OCI-M2 (cell line): ENCODE measurements around the gene PPP6R2.

ENCODE experiments used
- DNase-seq: peaks from one replicate; lab custom pipeline; 2025; ENCODE audit not compliant: unreplicated experiment; lab: John Stamatoyannopoulos, UW

PPP6R2 gene

DNA sequence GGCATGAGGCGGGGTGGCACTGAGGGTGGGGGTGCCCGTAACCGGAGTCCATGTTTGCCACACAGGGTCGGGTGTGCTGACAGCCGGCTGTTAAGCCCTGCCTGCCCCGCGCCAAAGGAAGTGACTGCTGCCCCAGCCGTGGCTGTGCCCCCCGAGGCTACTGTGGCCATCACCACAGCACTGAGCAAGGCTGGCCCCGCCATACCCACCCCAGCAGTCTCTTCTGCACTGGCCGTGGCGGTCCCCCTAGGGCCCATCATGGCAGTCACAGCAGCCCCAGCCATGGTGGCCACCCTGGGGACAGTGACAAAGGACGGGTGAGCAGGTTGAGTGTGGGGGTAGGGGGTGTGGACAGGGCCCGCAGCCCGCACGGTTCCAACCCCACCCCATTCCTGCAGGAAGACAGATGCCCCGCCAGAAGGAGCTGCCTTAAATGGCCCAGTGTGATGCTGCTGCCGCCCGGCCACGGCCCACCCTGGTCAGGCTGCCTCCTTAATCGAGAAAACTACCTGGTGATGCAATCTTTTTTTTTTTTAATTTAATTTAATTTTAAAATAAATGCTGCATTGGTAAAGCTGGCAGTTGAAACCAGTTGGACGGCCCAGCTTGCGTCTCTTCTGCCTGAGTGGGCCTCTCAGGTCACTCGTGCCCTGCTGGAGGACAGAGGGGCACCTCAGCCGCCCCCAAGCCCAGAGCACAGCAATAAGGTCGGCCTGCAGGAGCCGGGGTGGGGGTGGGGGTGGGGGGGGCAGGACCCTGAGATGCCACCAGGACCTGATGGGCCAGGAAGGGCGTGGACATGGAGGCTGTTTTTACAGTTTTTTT lies 100.9 kb downstream of the PPP6R2 start:
- no peak for DNase-seq

DNA sequence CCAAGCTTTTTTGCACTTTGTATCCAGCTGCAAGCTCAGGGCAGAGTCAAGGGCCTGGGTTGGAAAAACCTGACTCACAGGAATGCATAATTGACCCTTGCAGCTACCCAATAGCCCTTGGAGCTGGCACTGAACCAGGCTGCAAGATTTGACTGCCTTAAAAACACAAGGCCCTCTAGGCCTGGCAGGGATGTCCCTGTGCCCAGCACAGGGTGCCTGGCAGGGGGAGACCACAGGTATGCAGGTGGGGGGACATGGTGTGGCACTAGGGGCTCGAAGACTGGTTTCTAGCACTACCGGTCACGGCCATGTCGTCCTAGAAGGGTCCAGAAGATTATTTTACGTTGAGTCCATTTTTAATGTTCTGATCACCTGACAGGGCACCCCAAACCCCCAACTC lies 101.5 kb downstream of the PPP6R2 start:
- DNase-seq, result no peak

DNA sequence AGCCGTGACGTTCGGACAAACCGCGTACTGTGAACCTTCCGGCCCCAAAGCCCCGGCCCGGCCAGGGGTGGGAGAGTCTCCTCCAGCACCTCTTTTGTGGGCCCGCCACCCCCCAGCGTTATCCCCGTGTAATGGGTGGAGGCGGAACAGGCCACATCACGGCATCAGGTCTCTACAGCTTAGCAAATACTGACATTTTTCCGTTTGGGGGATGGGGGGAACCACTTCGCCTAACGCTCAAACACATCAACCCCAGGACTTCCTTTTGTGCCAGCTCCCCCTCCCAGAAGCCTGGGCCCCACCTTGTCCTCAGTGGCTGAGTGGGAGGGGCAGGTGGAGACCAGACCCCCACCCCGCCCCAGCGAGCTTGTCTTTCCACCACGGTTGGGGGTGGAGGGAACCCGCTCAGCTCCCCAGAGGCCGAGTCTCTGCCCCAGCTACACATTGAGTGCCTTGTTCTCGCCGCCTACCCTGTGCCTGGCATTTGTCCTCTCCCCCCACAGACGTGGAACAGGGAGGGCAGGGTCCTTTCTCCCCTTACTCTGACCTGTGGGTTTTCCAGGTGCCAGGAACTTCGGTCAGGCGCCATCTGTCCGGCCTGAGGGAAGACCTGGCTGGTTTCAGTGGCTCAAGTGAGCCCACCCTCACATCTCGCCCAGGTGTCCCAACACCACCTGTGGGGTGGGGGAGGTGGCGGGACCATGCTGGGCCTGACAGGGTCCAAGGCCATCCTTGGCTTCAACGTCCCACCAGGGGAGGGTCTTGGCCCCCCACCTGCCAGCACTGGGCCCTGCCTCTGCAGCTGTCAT lies 102.1 kb downstream of the PPP6R2 start:
- no peak for DNase-seq

DNA sequence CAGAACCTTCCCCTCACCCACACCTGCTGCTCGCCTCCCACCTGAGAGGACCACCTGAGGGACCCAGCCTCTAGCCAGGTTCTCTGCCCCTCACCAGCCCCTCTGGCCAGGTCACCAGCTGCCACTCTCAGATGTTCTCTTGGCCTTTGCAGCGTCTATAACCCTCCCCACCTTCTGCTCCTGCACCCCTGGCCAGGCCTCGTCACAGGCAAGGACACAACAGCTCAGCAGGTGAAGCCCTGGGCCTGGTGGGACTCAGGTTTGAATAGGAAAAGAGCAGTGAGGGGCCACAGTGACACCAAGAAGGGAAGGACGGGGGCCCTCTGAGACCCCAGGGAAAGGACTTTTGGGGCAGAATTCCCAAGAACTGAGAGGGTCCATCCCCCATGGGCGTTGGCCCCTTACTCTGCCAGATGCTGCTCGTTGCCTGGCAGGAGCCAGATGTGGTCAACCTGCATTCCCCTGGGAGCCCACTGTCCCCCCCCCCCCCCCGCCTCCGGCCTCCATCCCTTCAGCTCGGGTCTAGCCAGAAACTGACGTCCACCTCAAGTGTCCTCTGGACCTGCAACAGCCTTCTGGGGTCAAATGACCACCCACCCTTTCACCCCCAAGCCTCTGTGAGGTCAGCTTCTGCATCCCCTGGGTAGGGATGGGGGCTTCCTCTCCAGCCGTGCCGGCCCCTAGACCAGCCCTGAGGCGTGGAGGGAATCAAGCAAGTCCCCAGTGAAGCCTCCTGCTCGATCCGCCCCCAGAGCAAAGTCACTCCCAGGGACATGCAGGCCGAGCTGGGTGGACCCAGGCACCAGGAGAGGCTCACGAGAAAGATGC lies 103.0 kb downstream of the PPP6R2 start:
- DNase-seq, result no peak

- DNase-seq, result no peak
Observed at GRCh38 chr22:50446708-50447575, 103.8 kb downstream of the PPP6R2 start.

- no peak for DNase-seq
Observed at GRCh38 chr22:50447576-50448551, 104.7 kb downstream of the PPP6R2 start.

GRCh38 chr22:50452649-50453048 lies 109.5 kb downstream of the PPP6R2 start:
- no peak for DNase-seq

DNA sequence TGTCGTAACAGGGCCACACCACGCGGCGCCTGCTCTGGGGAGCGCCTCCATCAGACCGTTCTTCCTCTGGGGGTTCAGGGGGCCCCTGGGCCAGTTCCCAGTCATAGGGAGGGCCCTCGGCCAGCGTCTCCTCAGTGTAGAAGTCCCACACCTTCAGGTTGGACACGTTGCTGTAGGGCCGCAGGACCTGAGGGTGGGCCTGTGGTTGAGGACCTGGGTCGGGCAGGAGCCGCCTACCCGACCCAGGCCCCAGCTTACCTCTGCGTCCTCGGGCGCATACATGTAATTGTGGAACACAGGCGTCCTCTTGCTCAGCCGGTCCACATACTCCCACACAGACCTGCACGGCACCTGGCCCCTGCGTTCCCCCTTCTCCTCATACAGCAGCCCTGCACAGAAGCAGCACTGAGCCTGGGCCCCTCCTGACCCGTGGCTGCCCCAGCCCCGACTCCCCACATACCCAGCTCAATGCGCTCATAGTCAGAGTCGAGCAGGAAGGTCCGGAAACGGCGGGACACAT lies 111.5 kb downstream of the PPP6R2 start:
- no peak for DNase-seq

- no peak for DNase-seq
Observed at GRCh38 chr22:50455201-50455600, 112.1 kb downstream of the PPP6R2 start.

GRCh38 chr22:50456026-50456425 lies 112.9 kb downstream of the PPP6R2 start:
- no peak for DNase-seq

GRCh38 chr22:50456466-50457234 lies 113.5 kb downstream of the PPP6R2 start:
- DNase-seq, result no peak

DNA sequence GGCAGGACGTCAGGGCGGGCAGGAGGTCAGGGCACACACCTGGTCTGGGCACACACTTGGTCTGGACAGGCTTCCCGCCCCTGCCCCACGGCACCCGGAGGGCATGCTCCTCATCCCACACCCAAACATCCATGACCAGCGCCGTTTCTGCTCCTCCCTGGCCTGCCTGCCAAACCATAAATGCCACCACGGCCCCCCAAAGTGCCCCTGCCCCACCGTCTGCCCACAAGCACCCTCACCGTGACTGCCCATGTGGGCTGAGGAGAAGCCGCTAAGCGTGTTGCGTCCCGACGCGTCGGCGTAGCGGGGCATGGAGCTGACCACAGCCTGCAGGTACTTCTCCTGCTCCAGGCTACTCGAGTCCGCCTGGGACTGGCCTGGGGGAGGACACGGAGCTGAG lies 115.9 kb downstream of the PPP6R2 start:
- no peak for DNase-seq

- no peak for DNase-seq
Observed at GRCh38 chr22:50459496-50460140, 116.5 kb downstream of the PPP6R2 start.

DNA sequence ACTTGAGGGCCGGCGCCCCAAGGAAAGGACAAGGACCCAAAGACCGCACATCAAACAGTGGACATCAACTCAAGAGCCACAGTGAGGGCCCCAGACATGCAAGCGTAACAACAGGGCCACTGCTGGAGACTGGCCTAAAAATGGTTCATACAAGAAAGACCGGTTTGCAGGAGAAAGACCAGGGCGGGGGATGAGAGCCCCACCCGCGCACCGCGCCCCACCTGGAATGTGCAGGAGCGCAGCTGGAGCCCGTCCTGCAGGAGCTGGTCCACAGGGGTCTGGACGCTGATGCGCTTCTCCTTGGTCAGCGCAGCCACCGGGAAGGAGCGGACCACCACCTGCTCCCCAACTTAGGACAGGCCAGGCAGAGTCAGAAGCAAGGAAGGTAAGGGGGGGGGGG lies 117.8 kb downstream of the PPP6R2 start:
- no peak for DNase-seq

GRCh38 chr22:50461536-50461935 lies 118.4 kb downstream of the PPP6R2 start:
- DNase-seq, result no peak

GRCh38 chr22:50461979-50462540 lies 118.9 kb downstream of the PPP6R2 start:
- DNase-seq, result no peak

- DNase-seq, result no peak
Observed at GRCh38 chr22:50463188-50463900, 120.2 kb downstream of the PPP6R2 start.
